GM23338 (cell line): ENCODE measurements around the gene PARVB. TPM values are rescaled to one million over a fixed set of nuclear protein-coding genes. Genes with fewer than 3 reads are reported as not detected.

Experiments used
- ATAC-seq: fragments of 200-7000 bp; cut with Tn5 transposase; 3 replicates; pipeline ENCODE4 v1.9.1; 2020
- DNase-seq: peaks from one replicate; pipeline ENCODE4 v3.0.0-alpha.2; 2015; ENCODE audit warnings: low spot score
- H2AFZ ChIP-seq: fragments of 200-600 bp; sonication (generic); 2 replicates; pipeline ENCODE4 v1.8.0; 2016; ENCODE audit warnings: antibody characterized with exemption, mild to moderate bottlenecking, moderate library complexity
- H3F3A ChIP-seq: fragments of 200-600 bp; sonication (generic); replicated peaks from 2 replicates; pipeline ENCODE4 v1.8.0; 2017; ENCODE audit warnings: antibody characterized with exemption, mixed run types, low read depth
- H3K27ac ChIP-seq: fragments of 200-600 bp; sonication (generic); 2 replicates; pipeline ENCODE4 v1.6.1; 2016; ENCODE audit warnings: low read depth
- H3K27me3 ChIP-seq: fragments of 200-600 bp; sonication (generic); 2 replicates; pipeline ENCODE4 v1.8.0; 2016; ENCODE audit warnings: mild to moderate bottlenecking, mixed run types, moderate library complexity; ENCODE audit not compliant: insufficient read depth
- H3K36me3 ChIP-seq: fragments of 200-600 bp; sonication (generic); 2 replicates; pipeline ENCODE4 v1.8.0; 2016; ENCODE audit warnings: mild to moderate bottlenecking; ENCODE audit not compliant: insufficient read depth
- H3K4me1 ChIP-seq: fragments of 200-600 bp; sonication (generic); 2 replicates; pipeline ENCODE4 v1.8.0; 2016; ENCODE audit warnings: mild to moderate bottlenecking, moderate library complexity; ENCODE audit not compliant: insufficient read depth
- H3K4me2 ChIP-seq: fragments of 200-600 bp; sonication (generic); 2 replicates; pipeline ENCODE4 v1.7.1; 2017; ENCODE audit warnings: mixed run types
- H3K4me3 ChIP-seq: fragments of 200-600 bp; sonication (generic); 2 replicates; pipeline ENCODE4 v1.6.1; 2016; ENCODE audit warnings: mixed run types
- H3K79me2 ChIP-seq: fragments of 200-600 bp; sonication (generic); replicated peaks from 2 replicates; pipeline ENCODE4 v1.8.0; 2017; ENCODE audit warnings: mild to moderate bottlenecking; ENCODE audit not compliant: insufficient read depth
- H3K9me2 ChIP-seq: fragments of 200-600 bp; sonication (generic); 2 replicates; pipeline ENCODE4 v1.8.0; 2017; ENCODE audit not compliant: insufficient read depth
- H4K20me1 ChIP-seq: fragments of 200-600 bp; sonication (generic); replicated peaks from 2 replicates; pipeline ENCODE4 v1.8.0; 2017; ENCODE audit warnings: mild to moderate bottlenecking; ENCODE audit not compliant: insufficient read depth
- H3K27ac Mint-ChIP-seq: 2 replicates; pipeline ENCODE4 v1.8.0; 2020; ENCODE audit warnings: inconsistent platforms, mild to moderate bottlenecking, moderate library complexity, mixed read lengths
- H3K27me3 Mint-ChIP-seq: 3 replicates; pipeline ENCODE4 v1.8.0; 2022; ENCODE audit warnings: low read depth, mild to moderate bottlenecking, moderate library complexity, mixed read lengths, inconsistent platforms; ENCODE audit not compliant: insufficient read depth, poor library complexity
- H3K36me3 Mint-ChIP-seq: 3 replicates; pipeline ENCODE4 v1.8.0; 2021; ENCODE audit warnings: low read depth, mild to moderate bottlenecking, inconsistent platforms, moderate library complexity, mixed read lengths
- H3K4me1 Mint-ChIP-seq: 3 replicates; pipeline ENCODE4 v1.8.0; 2020; ENCODE audit warnings: mild to moderate bottlenecking, inconsistent platforms, mixed read lengths
- H3K4me3 Mint-ChIP-seq: 3 replicates; pipeline ENCODE4 v1.8.0; 2021; ENCODE audit warnings: moderate library complexity, mild to moderate bottlenecking, inconsistent platforms, mixed read lengths
- H3K9me3 Mint-ChIP-seq: 3 replicates; pipeline ENCODE4 v1.8.0; 2020; ENCODE audit warnings: moderate library complexity, mild to moderate bottlenecking, inconsistent platforms, mixed read lengths
- CTCF ChIP-seq, 2 experiments: fragments of 200-600 bp in 1 of 2; sonication (generic) in 1 of 2; conservative IDR thresholded peaks; 2 replicates each; pipeline versions ENCODE4 v1.5.1 to v1.6.1; 2016 to 2017; ENCODE audit warnings: antibody characterized with exemption in 2 of 2, low read depth in 2 of 2, mild to moderate bottlenecking in 2 of 2, moderate library complexity in 1 of 2
- ETS1 ChIP-seq: IDR thresholded peaks from 2 replicates; pipeline ENCODE4 v1.6.1; 2016; ENCODE audit warnings: antibody characterized with exemption
- EZH2 ChIP-seq: fragments of 200-600 bp; sonication (generic); IDR thresholded peaks from one replicate; pipeline ENCODE4 v1.8.0; 2017; ENCODE audit warnings: antibody characterized with exemption, mild to moderate bottlenecking, low read depth; ENCODE audit not compliant: unreplicated experiment
- EZH2phosphoT487 ChIP-seq: fragments of 200-600 bp; sonication (generic); IDR thresholded peaks from one replicate; pipeline ENCODE4 v1.8.1; 2018; ENCODE audit warnings: antibody characterized with exemption; ENCODE audit not compliant: unreplicated experiment
- JUNB ChIP-seq: IDR thresholded peaks from one replicate; pipeline ENCODE4 v1.6.1; 2016; ENCODE audit warnings: antibody characterized with exemption; ENCODE audit not compliant: unreplicated experiment
- NANOG ChIP-seq: IDR thresholded peaks from 2 replicates; pipeline ENCODE4 v1.6.1; 2016; ENCODE audit warnings: antibody characterized with exemption, borderline replicate concordance
- POLR2AphosphoS5 ChIP-seq: IDR thresholded peaks from 2 replicates; pipeline ENCODE4 v1.6.1; 2016; ENCODE audit warnings: antibody characterized with exemption, low read depth
- ZNF114 ChIP-seq: fragments of 250-450 bp; sonication (Bioruptor Pico); IDR thresholded peaks from 2 replicates; pipeline ENCODE4 v1.5.0; 2020; ENCODE audit warnings: mild to moderate bottlenecking, moderate library complexity
- ZNF331 ChIP-seq: fragments of 250-450 bp; sonication (Bioruptor Pico); IDR thresholded peaks from 2 replicates; pipeline ENCODE4 v1.5.0; 2020; ENCODE audit warnings: low read depth, mild to moderate bottlenecking, moderate library complexity
- ZNF462 ChIP-seq: fragments of 250-450 bp; sonication (Bioruptor Pico); IDR thresholded peaks from 2 replicates; pipeline ENCODE4 v1.5.0; 2020; ENCODE audit warnings: mild to moderate bottlenecking, moderate library complexity
- polyA plus RNA-seq: library from polyadenylated mRNA; unstranded; fragments of >200 nt; fragmentation: Nextera tagmentation; extraction: Ambion mirVana; gene quantifications from 2 replicates; pipeline ENCODE4 v1.2.1, GENCODE V29; 2016
- total RNA-seq: library from RNA; depleted of rRNA; stranded (reverse); fragments of >200 nt; shearing (Covaris generic); gene quantifications from 2 replicates; pipeline ENCODE4 v1.2.3, GENCODE V29; 2014
- TF ChIP-seq, protein P1 (sequence below): IDR thresholded peaks from one replicate; pipeline ENCODE4 v1.6.1; 2018; ENCODE audit warnings: antibody characterized with exemption; ENCODE audit not compliant: unreplicated experiment

Gene PARVB
- total and polyA plus RNA-seq, 2 experiments from 2014 or later, result 4.3 to 7.7 TPM

GRCh38 chr22:44098021-44098739, 74.1 kb downstream of the PARVB start:
- Histone ChIP-seq H4K20me1 (no peaks in the 10 kb centered on the region), H3K4me3 (no peak overlapping the region), H3K27me3 (no peaks in the 10 kb centered on the region), H3K9me2 (no peaks in the 10 kb centered on the region), H3K79me2 (no peaks in the 10 kb centered on the region), H3K4me1 (no peaks in the 10 kb centered on the region), H3K27ac (no peak overlapping the region), H3K36me3 (no peaks in the 10 kb centered on the region; the same call in 1 of the 2 replicates), H3K4me2 (no peak overlapping the region), H3F3A (no peaks in the 10 kb centered on the region), H2AFZ (no peak overlapping the region)
- no peak for TF ChIP-seq ZNF462 (CRISPR knock-in tag)
- no peak for TF ChIP-seq ETS1
- no peak for TF ChIP-seq NANOG
- no peak for TF ChIP-seq JUNB
- no peak for TF ChIP-seq EZH2phosphoT487
- TF ChIP-seq ZNF331 (CRISPR knock-in tag), result no peak
- TF ChIP-seq EZH2, result no peak
- TF ChIP-seq CTCF (conservative IDR thresholded peaks at IDR 0.05; ENCODE audit: low read depth in 2 of 2), result no peak
- TF ChIP-seq ZNF114 (CRISPR knock-in tag), result no peak
- TF ChIP-seq POLR2AphosphoS5, result no peak
- TF ChIP-seq, protein P1, sequence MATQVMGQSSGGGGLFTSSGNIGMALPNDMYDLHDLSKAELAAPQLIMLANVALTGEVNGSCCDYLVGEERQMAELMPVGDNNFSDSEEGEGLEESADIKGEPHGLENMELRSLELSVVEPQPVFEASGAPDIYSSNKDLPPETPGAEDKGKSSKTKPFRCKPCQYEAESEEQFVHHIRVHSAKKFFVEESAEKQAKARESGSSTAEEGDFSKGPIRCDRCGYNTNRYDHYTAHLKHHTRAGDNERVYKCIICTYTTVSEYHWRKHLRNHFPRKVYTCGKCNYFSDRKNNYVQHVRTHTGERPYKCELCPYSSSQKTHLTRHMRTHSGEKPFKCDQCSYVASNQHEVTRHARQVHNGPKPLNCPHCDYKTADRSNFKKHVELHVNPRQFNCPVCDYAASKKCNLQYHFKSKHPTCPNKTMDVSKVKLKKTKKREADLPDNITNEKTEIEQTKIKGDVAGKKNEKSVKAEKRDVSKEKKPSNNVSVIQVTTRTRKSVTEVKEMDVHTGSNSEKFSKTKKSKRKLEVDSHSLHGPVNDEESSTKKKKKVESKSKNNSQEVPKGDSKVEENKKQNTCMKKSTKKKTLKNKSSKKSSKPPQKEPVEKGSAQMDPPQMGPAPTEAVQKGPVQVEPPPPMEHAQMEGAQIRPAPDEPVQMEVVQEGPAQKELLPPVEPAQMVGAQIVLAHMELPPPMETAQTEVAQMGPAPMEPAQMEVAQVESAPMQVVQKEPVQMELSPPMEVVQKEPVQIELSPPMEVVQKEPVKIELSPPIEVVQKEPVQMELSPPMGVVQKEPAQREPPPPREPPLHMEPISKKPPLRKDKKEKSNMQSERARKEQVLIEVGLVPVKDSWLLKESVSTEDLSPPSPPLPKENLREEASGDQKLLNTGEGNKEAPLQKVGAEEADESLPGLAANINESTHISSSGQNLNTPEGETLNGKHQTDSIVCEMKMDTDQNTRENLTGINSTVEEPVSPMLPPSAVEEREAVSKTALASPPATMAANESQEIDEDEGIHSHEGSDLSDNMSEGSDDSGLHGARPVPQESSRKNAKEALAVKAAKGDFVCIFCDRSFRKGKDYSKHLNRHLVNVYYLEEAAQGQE, result no peak
- peaks cover 8% of the 10 kb centered on the region; the same call in 1 of the 3 replicates for H3K9me3 Mint-ChIP-seq
- H3K4me3 Mint-ChIP-seq, result no peak overlapping the region
- peaks cover 15% of the 10 kb centered on the region; the same call in 2 of the 3 replicates for H3K36me3 Mint-ChIP-seq
- ATAC-seq (no peak), DNase-seq (no peak)
- H3K4me1 Mint-ChIP-seq, result peaks cover 4% of the 10 kb centered on the region; the same call in 2 of the 3 replicates
- H3K27ac Mint-ChIP-seq, result peak overlapping the region; percentile 30; the same call in 1 of the 2 replicates
- H3K27me3 Mint-ChIP-seq, result peaks cover 9% of the 10 kb centered on the region
